Panc1 (cell line): ENCODE measurements around the gene TMEM92. TPM values are rescaled to one million over a fixed set of nuclear protein-coding genes. Genes with fewer than 3 reads are reported as not detected.

Source experiments
- ATAC-seq: fragments of 200-7000 bp; cut with Tn5 transposase; 2 replicates; pipeline ENCODE4 v1.9.1; 2020; ENCODE audit warnings: mild to moderate bottlenecking, moderate library complexity
- BruUV-seq: library from RNA; stranded (reverse); fragments of 400-500 nt; replicated peaks from 2 replicates; lab custom pipeline; 2021; lab: Mats Ljungman, UMichigan
- CTCF ChIA-PET: fragments of 300-600 bp; sonication (Branson Sonifier 250); formaldehyde crosslinking; loops from one replicate; lab custom pipeline; 2022; ENCODE audit warnings: antibody characterized with exemption; lab: Charles Lee
- POLR2A ChIA-PET: fragments of 300-600 bp; sonication (Branson Sonifier 250); formaldehyde crosslinking; loops from one replicate; lab custom pipeline; 2022; ENCODE audit warnings: antibody characterized with exemption; lab: Charles Lee
- DNase-seq: peaks from one replicate; pipeline ENCODE4 v3.0.0-alpha.2; 2010; ENCODE audit warnings: low read depth, low spot score
- H3K27ac ChIP-seq: 2 replicates; pipeline ENCODE4 v1.5.1; 2011; ENCODE audit warnings: mild to moderate bottlenecking, low read length, inconsistent platforms
- H3K27me3 ChIP-seq: fragments of 200-500 bp; sonication (Bioruptor generic); 2 replicates; pipeline ENCODE4 v1.6.0; 2014; ENCODE audit warnings: low read length, inconsistent platforms; ENCODE audit not compliant: control insufficient read depth, insufficient read depth
- H3K36me3 ChIP-seq: fragments of 200-500 bp; sonication (Bioruptor generic); 2 replicates; pipeline ENCODE4 v1.5.1; 2014; ENCODE audit warnings: inconsistent platforms, mild to moderate bottlenecking, low read length, moderate library complexity; ENCODE audit not compliant: control insufficient read depth, insufficient read depth
- H3K4me1 ChIP-seq: 2 replicates; pipeline ENCODE4 v1.5.1; 2011; ENCODE audit warnings: inconsistent platforms, mild to moderate bottlenecking, low read length, moderate library complexity; ENCODE audit not compliant: control insufficient read depth, insufficient read depth
- H3K4me3 ChIP-seq, 2 experiments: 2 replicates each; pipeline ENCODE4 v1.5.1; 2011 to 2012; ENCODE audit warnings: low read depth in 2 of 2, low read length in 2 of 2, mild to moderate bottlenecking in 2 of 2, inconsistent platforms in 1 of 2, moderate library complexity in 1 of 2
- H3K9me3 ChIP-seq: fragments of 200-500 bp; sonication (Bioruptor generic); 2 replicates; pipeline ENCODE4 v1.5.1; 2014; ENCODE audit warnings: low read depth, mild to moderate bottlenecking, inconsistent platforms, low read length, moderate library complexity; ENCODE audit not compliant: control insufficient read depth, insufficient read depth
- POLR2AphosphoS5 ChIP-seq: IDR thresholded peaks from 2 replicates; pipeline ENCODE4 v1.6.1; 2012; ENCODE audit warnings: mild to moderate bottlenecking, low read depth, low read length, moderate library complexity
- SIN3A ChIP-seq: IDR thresholded peaks from 2 replicates; pipeline ENCODE4 v1.6.1; 2012; ENCODE audit warnings: low read depth, mild to moderate bottlenecking, low read length, moderate library complexity, borderline replicate concordance; ENCODE audit not compliant: insufficient read depth
- TCF7L2 ChIP-seq: IDR thresholded peaks from 2 replicates; pipeline ENCODE4 v1.6.1; 2011; ENCODE audit warnings: mild to moderate bottlenecking, low read depth, low read length, inconsistent platforms
- in situ Hi-C: cut with HindIII; loops from 2 replicates; pipeline ENCODE4 v1.10.0; 2016; ENCODE audit warnings: low sequenced_read_pairs, low pct_unique_long_range_greater_than_20kb
- intact Hi-C: fragments of 100-400 bp; cut with micrococcal nuclease; formaldehyde crosslinking; loops from one replicate; pipeline ENCODE4 v1.10.0; 2022; ENCODE audit not compliant: unreplicated experiment
- total RNA-seq: library from RNA; stranded (reverse); gene quantifications from one replicate; pipeline ENCODE4 v1.2.1, GENCODE V29; 2021; ENCODE audit not compliant: unreplicated experiment
- TF ChIP-seq, protein P1 (sequence below): fragments of 450-650 bp; IDR thresholded peaks from 2 replicates; pipeline ENCODE4 v1.5.1; 2017; ENCODE audit warnings: mild to moderate bottlenecking
- TF ChIP-seq, protein P2 (sequence below), 2 experiments: IDR thresholded peaks; 2 replicates each; pipeline ENCODE4 v1.6.1; 2011 to 2012; ENCODE audit warnings: low read depth in 2 of 2, control low read depth in 1 of 2, low read length in 1 of 2, mild to moderate bottlenecking in 1 of 2, moderate library complexity in 1 of 2; ENCODE audit not compliant: insufficient read depth in 1 of 2

TMEM92 gene
- total RNA-seq, 1 experiment from 2014 or later = 0.54 TPM

DNA sequence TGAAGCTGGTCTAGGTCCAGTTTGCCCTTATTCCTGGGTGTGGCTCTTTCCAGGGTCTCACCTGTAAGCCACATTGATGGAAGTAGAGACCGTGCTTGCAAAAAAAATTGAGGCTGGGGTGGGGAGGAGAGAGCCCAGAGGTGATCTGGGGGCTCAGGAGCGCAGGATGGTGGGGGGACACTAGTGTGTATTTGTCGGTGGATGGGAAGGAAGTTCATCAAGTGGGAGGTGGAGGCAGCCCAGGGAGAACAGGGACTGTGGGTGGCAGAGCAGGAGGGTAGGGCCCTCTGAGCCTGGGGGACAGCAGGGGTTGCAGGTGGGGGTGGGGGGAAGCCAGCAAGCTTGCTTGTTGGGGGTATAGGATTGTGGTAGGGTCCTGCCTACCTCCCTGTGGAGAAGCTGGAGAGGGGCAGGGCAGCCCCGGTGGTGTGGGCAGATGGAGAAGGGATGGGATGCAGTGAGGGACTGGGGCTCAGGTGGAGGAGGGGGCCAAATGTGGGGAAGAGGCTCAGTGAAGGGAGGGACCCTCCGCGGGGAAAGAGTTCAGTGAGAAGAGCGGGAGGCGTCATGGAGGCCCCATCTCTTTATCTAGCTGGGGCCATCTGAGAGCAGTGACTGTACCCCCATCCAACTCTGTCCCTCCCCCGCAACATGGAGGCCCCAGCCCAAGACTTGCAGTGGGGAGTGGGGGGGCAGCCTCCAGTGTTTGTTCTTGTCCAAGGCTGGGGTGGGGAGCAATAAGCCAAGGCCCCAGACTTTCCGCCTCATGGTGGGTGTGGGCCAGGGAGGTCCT, 17.2 kb upstream of the TMEM92 start:
- ATAC-seq = no peak
- Histone ChIP-seq H3K27ac (no peak overlapping the region), H3K4me3 (no peak overlapping the region), H3K36me3 (no peaks in the 10 kb centered on the region), H3K4me1 (no peaks in the 10 kb centered on the region), H3K27me3 (no peaks in the 10 kb centered on the region), H3K9me3 (no peaks in the 10 kb centered on the region)
- intact Hi-C loops = no loop called here
- DNase-seq = no peak
- TF ChIP-seq TCF7L2 (no peak), SIN3A (no peak), POLR2AphosphoS5 (no peak)
- TF ChIP-seq, protein P1, sequence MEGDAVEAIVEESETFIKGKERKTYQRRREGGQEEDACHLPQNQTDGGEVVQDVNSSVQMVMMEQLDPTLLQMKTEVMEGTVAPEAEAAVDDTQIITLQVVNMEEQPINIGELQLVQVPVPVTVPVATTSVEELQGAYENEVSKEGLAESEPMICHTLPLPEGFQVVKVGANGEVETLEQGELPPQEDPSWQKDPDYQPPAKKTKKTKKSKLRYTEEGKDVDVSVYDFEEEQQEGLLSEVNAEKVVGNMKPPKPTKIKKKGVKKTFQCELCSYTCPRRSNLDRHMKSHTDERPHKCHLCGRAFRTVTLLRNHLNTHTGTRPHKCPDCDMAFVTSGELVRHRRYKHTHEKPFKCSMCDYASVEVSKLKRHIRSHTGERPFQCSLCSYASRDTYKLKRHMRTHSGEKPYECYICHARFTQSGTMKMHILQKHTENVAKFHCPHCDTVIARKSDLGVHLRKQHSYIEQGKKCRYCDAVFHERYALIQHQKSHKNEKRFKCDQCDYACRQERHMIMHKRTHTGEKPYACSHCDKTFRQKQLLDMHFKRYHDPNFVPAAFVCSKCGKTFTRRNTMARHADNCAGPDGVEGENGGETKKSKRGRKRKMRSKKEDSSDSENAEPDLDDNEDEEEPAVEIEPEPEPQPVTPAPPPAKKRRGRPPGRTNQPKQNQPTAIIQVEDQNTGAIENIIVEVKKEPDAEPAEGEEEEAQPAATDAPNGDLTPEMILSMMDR = no peak
- TF ChIP-seq, protein P2, sequence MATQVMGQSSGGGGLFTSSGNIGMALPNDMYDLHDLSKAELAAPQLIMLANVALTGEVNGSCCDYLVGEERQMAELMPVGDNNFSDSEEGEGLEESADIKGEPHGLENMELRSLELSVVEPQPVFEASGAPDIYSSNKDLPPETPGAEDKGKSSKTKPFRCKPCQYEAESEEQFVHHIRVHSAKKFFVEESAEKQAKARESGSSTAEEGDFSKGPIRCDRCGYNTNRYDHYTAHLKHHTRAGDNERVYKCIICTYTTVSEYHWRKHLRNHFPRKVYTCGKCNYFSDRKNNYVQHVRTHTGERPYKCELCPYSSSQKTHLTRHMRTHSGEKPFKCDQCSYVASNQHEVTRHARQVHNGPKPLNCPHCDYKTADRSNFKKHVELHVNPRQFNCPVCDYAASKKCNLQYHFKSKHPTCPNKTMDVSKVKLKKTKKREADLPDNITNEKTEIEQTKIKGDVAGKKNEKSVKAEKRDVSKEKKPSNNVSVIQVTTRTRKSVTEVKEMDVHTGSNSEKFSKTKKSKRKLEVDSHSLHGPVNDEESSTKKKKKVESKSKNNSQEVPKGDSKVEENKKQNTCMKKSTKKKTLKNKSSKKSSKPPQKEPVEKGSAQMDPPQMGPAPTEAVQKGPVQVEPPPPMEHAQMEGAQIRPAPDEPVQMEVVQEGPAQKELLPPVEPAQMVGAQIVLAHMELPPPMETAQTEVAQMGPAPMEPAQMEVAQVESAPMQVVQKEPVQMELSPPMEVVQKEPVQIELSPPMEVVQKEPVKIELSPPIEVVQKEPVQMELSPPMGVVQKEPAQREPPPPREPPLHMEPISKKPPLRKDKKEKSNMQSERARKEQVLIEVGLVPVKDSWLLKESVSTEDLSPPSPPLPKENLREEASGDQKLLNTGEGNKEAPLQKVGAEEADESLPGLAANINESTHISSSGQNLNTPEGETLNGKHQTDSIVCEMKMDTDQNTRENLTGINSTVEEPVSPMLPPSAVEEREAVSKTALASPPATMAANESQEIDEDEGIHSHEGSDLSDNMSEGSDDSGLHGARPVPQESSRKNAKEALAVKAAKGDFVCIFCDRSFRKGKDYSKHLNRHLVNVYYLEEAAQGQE (IDR thresholded peaks at IDR 0.05; ENCODE audit: insufficient read depth in 1 of 2, low read depth in 2 of 2, low read length in 1 of 2) = no peak
- no TSS peak for BruUV-seq
- ChIA-PET POLR2A (no interaction called here), CTCF (no interaction called here)
- in situ Hi-C loops = loop anchor here (10.0 kb wide), 1 partner anchor 52 kb away; the partner anchor contains the start of gene COL1A1

DNA sequence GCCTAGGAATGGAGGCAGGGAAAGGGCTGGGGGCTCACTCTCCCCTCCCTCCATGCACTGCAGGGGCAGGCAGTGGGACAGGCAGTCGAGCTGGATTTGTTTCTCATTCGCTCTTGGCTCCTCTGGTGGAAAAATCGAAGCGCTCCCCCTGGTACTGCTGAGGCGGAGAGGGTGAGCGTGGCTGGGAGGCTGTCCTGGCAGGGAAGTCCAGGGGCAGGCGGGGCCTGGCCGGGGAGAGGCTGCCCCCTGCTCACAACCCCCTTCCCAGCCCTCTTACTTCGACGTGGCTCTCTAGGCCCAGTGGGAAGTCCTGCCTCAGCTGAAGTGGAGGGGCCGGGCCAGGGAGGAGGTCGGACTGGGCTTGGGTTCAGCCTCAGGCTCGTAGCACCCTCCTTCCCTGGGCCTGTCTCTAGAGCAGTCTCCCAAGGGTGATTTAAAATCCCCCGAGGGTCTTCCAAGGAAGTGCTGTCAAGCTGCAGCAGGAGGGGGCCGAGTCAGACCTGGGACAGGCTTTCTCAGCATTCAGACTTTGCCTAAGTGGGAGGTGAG, 16.5 kb upstream of the TMEM92 start:
- H3K9me3 ChIP-seq = no peaks in the 10 kb centered on the region
- no peak for DNase-seq
- in situ Hi-C loops (loop anchor here (10.0 kb wide), 1 partner anchor 53 kb away; the partner anchor contains the start of gene COL1A1), intact Hi-C loops (no loop called here)
- no peak for ATAC-seq
- H3K27me3 ChIP-seq = no peaks in the 10 kb centered on the region
- ChIA-PET POLR2A (no interaction called here), CTCF (no interaction called here)
- BruUV-seq = no TSS peak
- H3K4me1 ChIP-seq = no peaks in the 10 kb centered on the region
- H3K4me3 ChIP-seq = no peak overlapping the region
- no peak overlapping the region for H3K27ac ChIP-seq
- no peaks in the 10 kb centered on the region for H3K36me3 ChIP-seq
- TF ChIP-seq, protein P2 (IDR thresholded peaks at IDR 0.05; ENCODE audit: insufficient read depth in 1 of 2, low read depth in 2 of 2, low read length in 1 of 2) = no peak
- no peak for TF ChIP-seq POLR2AphosphoS5
